HG02885 (cell line): ENCODE measurements around the gene CTDNEP1.
"Not testable (repeated sequence)": the region's sequence is repeated elsewhere in the genome, so short reads cannot be mapped to it uniquely, and the experiment has no call there.

Experiments used
- ATAC-seq: cut with Tn5 transposase; IDR thresholded peaks from one replicate; pipeline ENCODE4 v1.9.1; 2021; ENCODE audit warnings: mild to moderate bottlenecking; ENCODE audit not compliant: unreplicated experiment, poor library complexity

The CTDNEP1 gene

GRCh38 chr17:7250695-7251627 lies 573 bp downstream of the CTDNEP1 start:
- ATAC-seq, result peak; percentile 6

GRCh38 chr17:7249830-7250229 lies 1.7 kb downstream of the CTDNEP1 start:
- no peak for ATAC-seq

- no peak for ATAC-seq
These were observed 2.3 kb downstream of the CTDNEP1 start for GRCh38 chr17:7249214-7249613.

GRCh38 chr17:7248796-7249195 lies 2.7 kb downstream of the CTDNEP1 start:
- no peak for ATAC-seq

GRCh38 chr17:7246779-7247178 lies 4.8 kb downstream of the CTDNEP1 start:
- no peak for ATAC-seq

- ATAC-seq, result not testable (repeated sequence)
These were observed 7.7 kb downstream of the CTDNEP1 start for GRCh38 chr17:7243838-7244237.

GRCh38 chr17:7243453-7243729 lies 8.1 kb downstream of the CTDNEP1 start:
- ATAC-seq, result no peak

GRCh38 chr17:7242717-7243452 lies 8.6 kb downstream of the CTDNEP1 start:
- peak; percentile 35 for ATAC-seq

- ATAC-seq, result peak; percentile 39
These were observed 9.5 kb downstream of the CTDNEP1 start, which contains the start of gene GABARAP for GRCh38 chr17:7241783-7242716. TSS of gene GABARAP (minus strand) at chr17:7242449. CDS start at chr17:7242330, 119 bp downstream.

- ATAC-seq, result no peak
These were observed 10.3 kb downstream of the CTDNEP1 start for GRCh38 chr17:7241090-7241733.

GRCh38 chr17:7240375-7240774 lies 11.2 kb downstream of the CTDNEP1 start:
- no peak for ATAC-seq

GRCh38 chr17:7239091-7240027 lies 12.2 kb downstream of the CTDNEP1 start, which contains the start of gene PHF23:
TSS of gene PHF23 (minus strand) at chr17:7239457. CDS start at chr17:7239279, 178 bp downstream.
- ATAC-seq, result peak; percentile 61

GRCh38 chr17:7238420-7239090 lies 13.0 kb downstream of the CTDNEP1 start:
- no peak for ATAC-seq

GRCh38 chr17:7237761-7238419 lies 13.6 kb downstream of the CTDNEP1 start:
- ATAC-seq, result no peak

- ATAC-seq, result no peak
These were observed 14.2 kb downstream of the CTDNEP1 start for GRCh38 chr17:7237266-7237760.

GRCh38 chr17:7236808-7237207 lies 14.7 kb downstream of the CTDNEP1 start:
- ATAC-seq, result no peak
